ENCODE data around the gene ABHD14A.

Gene ABHD14A

GRCh38 chr3:51964521-51964920, 10.3 kb upstream of the ABHD14A start:
- TF ChIP-seq, protein P1, sequence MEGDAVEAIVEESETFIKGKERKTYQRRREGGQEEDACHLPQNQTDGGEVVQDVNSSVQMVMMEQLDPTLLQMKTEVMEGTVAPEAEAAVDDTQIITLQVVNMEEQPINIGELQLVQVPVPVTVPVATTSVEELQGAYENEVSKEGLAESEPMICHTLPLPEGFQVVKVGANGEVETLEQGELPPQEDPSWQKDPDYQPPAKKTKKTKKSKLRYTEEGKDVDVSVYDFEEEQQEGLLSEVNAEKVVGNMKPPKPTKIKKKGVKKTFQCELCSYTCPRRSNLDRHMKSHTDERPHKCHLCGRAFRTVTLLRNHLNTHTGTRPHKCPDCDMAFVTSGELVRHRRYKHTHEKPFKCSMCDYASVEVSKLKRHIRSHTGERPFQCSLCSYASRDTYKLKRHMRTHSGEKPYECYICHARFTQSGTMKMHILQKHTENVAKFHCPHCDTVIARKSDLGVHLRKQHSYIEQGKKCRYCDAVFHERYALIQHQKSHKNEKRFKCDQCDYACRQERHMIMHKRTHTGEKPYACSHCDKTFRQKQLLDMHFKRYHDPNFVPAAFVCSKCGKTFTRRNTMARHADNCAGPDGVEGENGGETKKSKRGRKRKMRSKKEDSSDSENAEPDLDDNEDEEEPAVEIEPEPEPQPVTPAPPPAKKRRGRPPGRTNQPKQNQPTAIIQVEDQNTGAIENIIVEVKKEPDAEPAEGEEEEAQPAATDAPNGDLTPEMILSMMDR (IDR thresholded peaks at IDR 0.05) = no peak
- Histone ChIP-seq H3K79me2 (no peaks in the 10 kb centered on the region), H3K4me2 (ENCODE audit: low read length) (no peak overlapping the region), H3K9ac (no peak overlapping the region), H3K4me1 (peaks cover 10% of the 10 kb centered on the region), H3K27ac (no peak overlapping the region), H3K4me3 (ENCODE audit: low read depth, low read length) (no peak overlapping the region), H3K36me3 (ENCODE audit: control insufficient read depth, insufficient read depth, low read length) (no peaks in the 10 kb centered on the region), H2AFZ (no peak overlapping the region), H3K9me3 (ENCODE audit: control insufficient read depth, low read length) (no peaks in the 10 kb centered on the region), H3K27me3 (ENCODE audit: control insufficient read depth, insufficient read depth, low read length) (no peaks in the 10 kb centered on the region)

- Histone ChIP-seq H3K4me3 (ENCODE audit: low read depth, low read length) (no peak overlapping the region), H3K36me3 (ENCODE audit: control insufficient read depth, insufficient read depth, low read length) (no peaks in the 10 kb centered on the region), H3K4me1 (peaks cover 17% of the 10 kb centered on the region), H3K79me2 (no peaks in the 10 kb centered on the region), H3K9ac (no peak overlapping the region), H3K27ac (no peak overlapping the region), H3K27me3 (ENCODE audit: control insufficient read depth, insufficient read depth, low read length) (no peaks in the 10 kb centered on the region), H3K9me3 (ENCODE audit: control insufficient read depth, low read length) (no peaks in the 10 kb centered on the region), H2AFZ (no peak overlapping the region), H3K4me2 (ENCODE audit: low read length) (no peak overlapping the region)
- TF ChIP-seq, protein P1 (IDR thresholded peaks at IDR 0.05) = no peak
These were observed 8.8 kb upstream of the ABHD14A start for GRCh38 chr3:51966016-51966415.

DNA sequence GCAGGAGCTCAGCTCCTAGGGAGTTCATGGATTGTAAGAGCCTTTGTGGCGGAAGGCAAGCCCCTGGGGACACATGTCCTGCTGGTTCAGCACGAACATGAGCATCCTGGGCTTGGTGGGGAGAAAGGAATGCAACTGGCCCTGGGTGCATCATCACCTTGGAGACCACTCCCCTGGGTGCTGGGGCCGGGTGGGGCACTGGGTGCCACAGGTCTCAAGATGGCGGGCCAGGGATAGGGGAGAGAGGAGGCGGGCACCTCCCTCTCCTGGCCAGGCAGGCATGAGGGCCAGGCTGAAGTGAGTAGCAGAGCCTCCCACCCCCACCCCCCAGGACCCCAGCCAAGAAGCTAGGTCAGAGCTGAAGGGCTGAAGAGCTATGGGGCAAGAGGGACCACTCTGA, 8.4 kb upstream of the ABHD14A start:
- H3K79me2 ChIP-seq = no peaks in the 10 kb centered on the region
- H3K9ac ChIP-seq = peak overlapping the region; percentile 71
- H2AFZ ChIP-seq = peak overlapping the region; percentile 74
- no peaks in the 10 kb centered on the region for H3K9me3 ChIP-seq (ENCODE audit: control insufficient read depth, low read length)
- peak overlapping the region; percentile 56 for H3K4me3 ChIP-seq (ENCODE audit: low read depth, low read length)
- H3K36me3 ChIP-seq (ENCODE audit: control insufficient read depth, insufficient read depth, low read length) = no peaks in the 10 kb centered on the region
- TF ChIP-seq, protein P1 (IDR thresholded peaks at IDR 0.05) = no peak
- H3K27me3 ChIP-seq (ENCODE audit: control insufficient read depth, insufficient read depth, low read length) = no peaks in the 10 kb centered on the region
- peaks cover 17% of the 10 kb centered on the region for H3K4me1 ChIP-seq
- H3K4me2 ChIP-seq (ENCODE audit: low read length) = peak overlapping the region; percentile 74
- H3K27ac ChIP-seq = no peak overlapping the region

DNA sequence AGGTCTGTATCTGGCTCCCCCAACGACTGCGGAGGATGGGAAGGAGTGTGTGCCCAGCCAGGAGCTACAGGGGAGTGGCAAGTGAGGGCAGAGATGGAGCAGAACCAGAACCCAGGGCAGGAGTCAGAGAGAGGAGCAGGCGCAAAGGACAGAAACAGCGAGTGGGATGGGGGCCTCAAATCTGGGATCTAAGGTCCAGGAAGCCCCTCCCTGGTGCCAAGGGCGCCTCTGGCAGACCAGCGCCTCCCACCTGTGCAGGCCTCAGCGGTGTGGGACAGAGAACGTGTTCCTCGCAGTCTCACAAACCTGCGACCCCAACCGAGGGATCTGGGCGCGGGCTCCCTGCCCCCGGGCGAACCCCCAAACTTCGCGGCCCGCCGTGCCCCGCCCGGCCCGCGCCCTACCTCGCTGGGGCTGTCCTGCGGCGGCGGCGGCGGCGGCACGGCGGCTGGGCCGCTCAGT, 7.9 kb upstream of the ABHD14A start:
- Histone ChIP-seq H3K27ac (no peak overlapping the region), H3K79me2 (no peaks in the 10 kb centered on the region), H3K9me3 (ENCODE audit: control insufficient read depth, low read length) (no peaks in the 10 kb centered on the region), H3K27me3 (ENCODE audit: control insufficient read depth, insufficient read depth, low read length) (no peaks in the 10 kb centered on the region), H3K4me1 (peaks cover 17% of the 10 kb centered on the region), H3K4me2 (ENCODE audit: low read length) (peak overlapping the region; percentile 74), H3K4me3 (ENCODE audit: low read depth, low read length) (peak overlapping the region; percentile 56), H3K9ac (peak overlapping the region; percentile 71), H3K36me3 (ENCODE audit: control insufficient read depth, insufficient read depth, low read length) (no peaks in the 10 kb centered on the region), H2AFZ (peak overlapping the region; percentile 74)
- TF ChIP-seq, protein P1 (IDR thresholded peaks at IDR 0.05) = no peak

Data from parathyroid adenoma (tissue), 2 donors.